GM12891 (cell line): ENCODE measurements around the gene F7.
"Not testable (repeated sequence)": the region's sequence is repeated elsewhere in the genome, so short reads cannot be mapped to it uniquely, and the experiment has no call there.

Source experiments
- DNase-seq: peaks from one replicate; pipeline ENCODE4 v3.0.0; 2011; ENCODE audit warnings: low spot score; ENCODE audit not compliant: insufficient read length
- FAIRE-seq: peaks from 2 replicates; lab custom pipeline; 2011; peaks lifted over from hg19 to GRCh38; lab: Jason Lieb, UNC
- PAX5 ChIP-seq: IDR thresholded peaks from 2 replicates; pipeline ENCODE4 v1.6.1; 2011; ENCODE audit warnings: low read length, moderate library complexity, mild to moderate bottlenecking; ENCODE audit not compliant: insufficient read depth, severe bottlenecking
- POLR2A ChIP-seq: IDR thresholded peaks from 2 replicates; pipeline ENCODE4 v1.6.1; 2011; ENCODE audit warnings: low read depth, low read length, control low read depth
- POLR2AphosphoS5 ChIP-seq: IDR thresholded peaks from 2 replicates; pipeline ENCODE4 v1.6.1; 2011; ENCODE audit warnings: low read depth, low read length, control low read depth
- POU2F2 ChIP-seq: IDR thresholded peaks from 2 replicates; pipeline ENCODE4 v1.6.1; 2011; ENCODE audit warnings: low read depth, mild to moderate bottlenecking, control low read depth, low read length, moderate library complexity
- SPI1 ChIP-seq: IDR thresholded peaks from 2 replicates; pipeline ENCODE4 v1.6.1; 2011; ENCODE audit warnings: low read depth, low read length, control low read depth
- TAF1 ChIP-seq: IDR thresholded peaks from 2 replicates; pipeline ENCODE4 v1.6.1; 2011; ENCODE audit warnings: low read depth, low read length, control low read depth

Gene F7

DNA sequence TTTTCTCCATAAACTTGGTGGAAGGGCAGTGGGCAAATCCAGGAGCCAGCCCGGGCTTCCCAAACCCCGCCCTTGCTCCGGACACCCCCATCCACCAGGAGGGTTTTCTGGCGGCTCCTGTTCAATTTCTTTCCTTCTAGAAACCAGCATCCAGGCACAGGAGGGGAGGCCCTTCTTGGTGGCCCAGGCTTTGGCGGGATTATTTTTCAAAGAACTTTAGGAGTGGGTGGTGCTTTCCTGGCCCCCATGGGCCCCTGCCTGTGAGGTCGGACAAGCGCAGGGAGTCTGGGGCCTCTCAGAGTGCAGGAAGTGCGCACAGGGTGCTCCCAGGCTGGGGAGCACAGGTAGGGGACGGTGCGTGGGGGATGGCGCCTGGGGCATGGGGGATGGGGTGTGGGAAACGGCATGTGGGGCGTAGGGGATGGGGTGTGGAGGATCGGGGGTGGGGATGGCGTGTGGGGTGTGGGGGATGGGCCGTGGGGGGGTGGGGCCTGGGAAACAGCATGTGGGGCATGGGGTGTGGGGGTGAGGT is 396 bp downstream of the F7 start:
- DNase-seq: no peak
- FAIRE-seq: no peak
- no peak for TF ChIP-seq POU2F2
- no peak for TF ChIP-seq PAX5
- no peak for TF ChIP-seq POLR2AphosphoS5
- TF ChIP-seq SPI1: no peak
- TF ChIP-seq TAF1: no peak
- TF ChIP-seq POLR2A: no peak

DNA sequence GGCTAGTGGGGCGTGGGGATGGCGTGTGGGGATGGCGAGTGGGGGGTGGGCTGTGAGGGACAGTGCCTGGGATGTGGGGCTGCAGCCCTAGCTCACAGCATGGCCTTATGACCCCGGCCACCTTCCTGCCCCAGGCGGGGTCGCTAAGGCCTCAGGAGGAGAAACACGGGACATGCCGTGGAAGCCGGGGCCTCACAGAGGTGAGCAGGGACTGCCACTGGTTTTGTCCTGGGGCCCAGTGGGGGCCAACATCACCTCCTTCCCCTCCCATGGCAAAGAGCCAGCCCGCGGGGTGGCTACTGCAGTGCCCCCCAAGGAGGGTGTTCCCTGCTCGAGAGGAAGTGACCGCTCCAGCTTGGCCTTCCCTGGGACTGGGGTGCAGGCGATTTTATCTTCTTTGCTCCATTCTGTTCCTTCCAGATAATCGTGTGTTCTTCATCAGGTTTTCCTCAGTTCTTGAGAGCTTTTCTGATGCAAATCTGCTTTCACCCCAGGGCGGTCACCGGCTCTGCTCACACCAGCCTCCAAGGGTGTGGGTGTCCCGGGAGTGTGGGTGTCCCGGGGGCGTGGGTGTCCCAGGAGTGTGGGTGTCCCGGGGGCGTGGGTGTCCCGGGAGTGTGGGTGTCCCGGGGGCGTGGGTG is 1.2 kb downstream of the F7 start:
- FAIRE-seq (no peak), DNase-seq (no peak)
- no peak for TF ChIP-seq PAX5
- TF ChIP-seq POLR2AphosphoS5: no peak
- no peak for TF ChIP-seq TAF1
- no peak for TF ChIP-seq SPI1
- no peak for TF ChIP-seq POU2F2
- TF ChIP-seq POLR2A: no peak

DNA sequence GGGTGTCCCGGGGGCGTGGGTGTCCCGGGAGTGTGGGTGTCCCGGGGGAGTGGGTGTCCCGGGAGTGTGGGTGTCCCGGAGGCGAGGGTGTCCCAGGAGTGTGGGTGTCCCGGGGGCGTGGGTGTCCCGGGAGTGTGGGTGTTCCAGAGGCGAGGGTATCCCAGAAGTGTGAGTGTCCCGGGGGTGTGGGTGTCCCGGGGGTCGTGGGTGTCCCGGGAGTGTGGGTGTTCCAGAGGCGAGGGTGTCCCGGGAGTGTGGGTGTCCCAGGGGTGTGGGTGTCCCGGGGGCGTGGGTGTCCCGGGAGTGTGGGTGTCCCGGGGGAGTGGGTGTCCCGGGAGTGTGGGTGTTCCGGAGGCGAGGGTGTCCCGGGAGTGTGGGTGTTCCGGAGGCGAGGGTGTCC is 2.9 kb downstream of the F7 start:
- not testable (repeated sequence) for DNase-seq, FAIRE-seq

DNA sequence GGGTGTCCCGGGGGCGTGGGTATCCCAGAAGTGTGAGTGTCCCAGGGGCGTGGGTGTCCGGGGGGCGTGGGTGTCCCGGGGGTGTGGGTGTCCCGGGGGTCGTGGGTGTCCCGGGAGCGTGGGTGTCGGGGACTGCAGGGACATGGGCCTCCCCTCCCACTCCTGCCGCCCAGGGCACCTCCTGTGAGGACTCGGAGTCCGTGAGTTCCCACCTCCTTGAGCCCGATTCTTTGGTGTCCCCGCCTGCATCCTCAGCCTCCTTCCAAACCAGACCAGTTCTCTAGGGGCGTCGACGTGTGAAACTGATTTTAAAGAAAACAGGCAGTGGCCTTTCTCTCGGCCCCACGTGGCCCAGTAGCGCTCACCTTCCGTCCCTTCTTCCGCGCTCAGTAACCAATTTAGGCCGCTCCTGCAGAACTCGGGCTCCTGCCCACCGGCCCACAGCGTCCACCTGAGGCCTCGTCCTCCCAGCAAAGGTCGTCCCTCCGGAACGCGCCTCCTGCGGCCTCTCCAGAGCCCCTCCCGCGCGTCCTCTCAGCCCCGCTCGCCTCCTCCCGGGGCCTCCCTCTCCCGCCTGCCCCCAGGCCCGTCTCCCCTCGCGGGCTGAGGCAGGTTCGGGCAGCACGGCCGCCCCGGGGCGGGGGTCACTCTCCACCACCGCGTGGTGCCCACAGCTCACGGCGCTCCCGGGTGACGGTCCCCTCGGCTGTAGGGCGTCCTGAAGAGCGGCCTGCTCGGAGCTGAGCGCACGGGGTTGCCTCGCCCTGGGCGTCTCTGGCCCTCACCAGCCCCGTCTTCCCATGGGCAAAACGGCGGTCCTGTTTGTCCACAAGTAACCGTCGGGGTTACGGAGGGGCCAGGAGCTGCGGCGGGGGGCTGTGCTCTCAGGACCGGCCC is 3.8 kb downstream of the F7 start:
- FAIRE-seq (no peak), DNase-seq (no peak)
- TF ChIP-seq POLR2AphosphoS5: no peak
- TF ChIP-seq POLR2A: no peak
- no peak for TF ChIP-seq SPI1
- TF ChIP-seq PAX5: no peak
- TF ChIP-seq POU2F2: no peak
- no peak for TF ChIP-seq TAF1

DNA sequence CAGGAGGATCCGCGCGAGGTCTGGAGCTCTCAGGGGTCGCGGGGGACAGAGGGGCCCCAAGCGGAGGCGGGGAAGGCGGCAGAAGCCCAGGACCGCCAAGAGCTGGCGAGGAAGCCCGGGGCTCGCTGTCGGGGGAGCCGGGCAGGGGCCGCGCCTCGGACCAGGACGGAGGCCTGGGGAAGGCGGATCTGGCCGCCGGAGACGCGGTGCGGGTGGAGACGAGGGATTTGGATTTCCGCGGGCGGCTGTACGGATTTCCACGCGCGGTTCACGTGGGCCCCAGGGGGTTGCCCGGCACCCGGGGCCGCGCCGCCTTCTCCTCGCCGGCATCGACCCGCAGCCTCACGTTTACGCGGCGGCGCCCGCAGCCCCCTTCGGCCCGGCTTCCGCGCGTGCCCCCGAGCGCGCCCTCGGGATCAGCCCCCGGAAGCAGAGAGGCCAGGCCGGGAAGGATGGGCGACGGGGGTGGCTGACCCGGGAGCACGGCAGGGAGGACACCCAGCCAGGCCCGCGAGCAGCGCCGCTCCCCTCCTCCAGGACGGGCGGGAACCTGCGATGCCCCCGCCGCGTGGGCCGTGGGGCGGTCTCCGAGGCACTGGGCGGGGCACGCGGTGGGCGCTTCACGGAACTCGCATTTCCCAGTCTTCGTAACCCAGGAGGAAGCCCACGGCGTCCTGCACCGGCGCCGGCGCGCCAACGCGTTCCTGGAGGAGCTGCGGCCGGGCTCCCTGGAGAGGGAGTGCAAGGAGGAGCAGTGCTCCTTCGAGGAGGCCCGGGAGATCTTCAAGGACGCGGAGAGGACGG is 4.7 kb downstream of the F7 start:
- no peak for DNase-seq

DNA sequence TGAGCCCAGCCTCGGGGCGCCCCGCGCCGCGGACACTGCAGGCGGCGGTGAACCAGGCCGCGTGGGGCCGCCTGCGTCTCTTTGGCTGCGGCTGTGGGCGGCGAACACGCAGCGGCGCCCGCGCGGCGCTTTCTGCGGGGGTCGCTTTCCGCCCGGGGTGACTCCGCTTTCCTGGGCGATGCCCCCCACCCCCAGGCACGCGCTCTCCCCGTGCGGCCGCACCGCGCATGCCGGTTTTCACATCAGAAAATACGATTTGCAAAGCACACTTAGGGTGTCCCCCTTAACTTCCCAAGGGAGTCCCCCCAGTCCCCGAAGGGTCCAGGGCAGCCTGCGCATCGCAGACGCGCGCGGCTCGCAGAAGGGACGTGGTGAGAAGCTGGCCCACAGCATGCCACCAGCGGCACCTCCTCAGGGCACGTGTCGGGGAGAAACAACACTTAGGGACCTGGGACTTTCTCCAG is 5.3 kb downstream of the F7 start:
- no peak for DNase-seq
- TF ChIP-seq PAX5: no peak
- FAIRE-seq: no peak

More for the DNA sequence above, 4.7 kb downstream of the F7 start:
- no peak for FAIRE-seq
- TF ChIP-seq POLR2AphosphoS5: no peak
- TF ChIP-seq POU2F2: no peak

DNA sequence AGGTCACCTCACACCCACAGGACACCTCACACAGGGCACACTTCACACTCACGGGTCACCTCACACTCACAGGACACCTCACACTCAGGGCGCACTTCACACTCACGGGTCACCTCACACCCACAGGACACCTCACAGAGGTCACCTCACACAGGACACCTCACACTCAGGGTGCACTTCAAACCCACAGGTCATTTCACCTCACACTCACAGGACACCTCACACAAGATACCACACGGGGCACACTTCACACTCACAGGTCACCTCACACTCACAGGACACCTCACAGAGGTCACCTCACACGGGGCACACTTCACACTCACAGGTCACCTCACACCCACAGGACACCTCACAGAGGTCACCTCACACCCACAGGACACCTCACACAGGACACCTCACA is 6.2 kb downstream of the F7 start:
- not testable (repeated sequence) for FAIRE-seq, DNase-seq

DNA sequence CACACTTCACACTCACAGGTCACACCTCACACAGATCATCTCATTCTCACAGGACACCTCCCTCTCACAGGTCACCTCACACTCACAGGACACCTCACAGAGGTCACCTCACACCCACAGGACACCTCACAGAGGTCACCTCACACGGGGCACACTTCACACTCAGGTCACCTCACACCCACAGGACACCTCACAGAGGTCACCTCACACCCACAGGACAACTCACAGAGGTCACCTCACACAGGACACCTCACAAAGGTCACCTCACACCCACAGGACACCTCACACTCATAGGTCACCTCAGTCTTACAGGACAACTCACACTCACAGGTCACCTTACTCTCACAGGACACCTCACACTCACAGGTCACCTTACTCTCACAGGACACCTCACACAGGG is 6.9 kb downstream of the F7 start:
- peak; percentile 75 for FAIRE-seq
- DNase-seq: not testable (repeated sequence)

DNA sequence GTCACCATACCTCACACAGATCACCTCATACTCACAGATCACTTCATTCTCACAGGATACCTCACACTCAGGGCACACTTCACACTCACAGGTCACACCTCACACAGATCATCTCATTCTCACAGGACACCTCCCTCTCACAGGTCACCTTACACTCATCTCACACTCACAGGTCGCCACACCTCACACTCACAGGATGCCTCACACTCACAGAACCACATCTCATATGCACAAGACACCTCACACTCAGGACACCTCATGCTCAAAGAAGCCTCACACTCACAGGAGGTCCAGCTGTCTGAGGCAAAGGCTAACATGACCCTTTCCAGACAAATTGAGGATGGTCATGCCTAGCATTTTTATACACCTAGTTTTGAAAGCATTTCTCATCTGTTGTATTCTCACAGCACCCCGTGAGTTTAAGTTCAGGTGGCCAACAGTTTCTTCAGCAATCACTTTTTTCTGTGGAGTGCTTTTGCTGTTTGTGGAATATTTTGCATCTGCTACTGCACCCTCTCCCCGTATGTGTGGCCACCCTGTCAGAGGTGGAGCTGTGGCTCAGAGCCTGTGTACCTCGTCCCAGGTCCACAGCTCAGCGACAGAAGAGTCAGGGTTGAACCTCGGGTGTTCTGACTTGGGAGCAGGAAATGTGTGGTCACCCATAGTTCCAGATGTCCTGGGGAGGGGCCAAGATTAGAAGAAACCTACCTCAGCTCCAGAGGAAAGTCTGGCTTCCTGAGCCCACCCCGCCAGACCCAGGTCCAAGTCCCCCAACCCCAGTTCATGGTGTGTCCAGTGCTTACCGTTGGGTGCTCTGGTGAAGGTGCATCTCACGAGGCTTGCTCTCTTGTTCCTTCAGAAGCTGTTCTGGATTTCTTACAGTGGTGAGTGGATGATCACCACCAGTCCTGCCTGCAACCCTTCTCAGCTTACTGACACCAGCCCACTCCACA is 7.6 kb downstream of the F7 start:
- DNase-seq (no peak), FAIRE-seq (no peak)

DNA sequence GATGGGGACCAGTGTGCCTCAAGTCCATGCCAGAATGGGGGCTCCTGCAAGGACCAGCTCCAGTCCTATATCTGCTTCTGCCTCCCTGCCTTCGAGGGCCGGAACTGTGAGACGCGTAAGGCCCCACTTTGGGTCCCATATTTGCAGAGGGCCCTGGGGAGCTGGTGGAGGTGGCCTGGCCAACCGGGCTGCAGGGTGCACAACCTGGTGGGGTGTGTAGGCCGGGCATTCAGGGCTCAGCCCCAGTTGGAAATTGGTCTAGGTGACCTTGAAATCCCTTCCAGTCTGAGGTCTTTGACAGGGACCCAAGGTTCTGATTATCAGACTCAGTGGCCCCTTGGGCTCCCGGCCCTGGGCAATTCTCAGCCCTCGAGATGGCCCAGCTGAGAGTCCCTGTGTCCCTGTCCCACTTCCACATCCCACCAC is 8.3 kb downstream of the F7 start:
- FAIRE-seq: no peak
- DNase-seq: no peak
- TF ChIP-seq POU2F2 (no peak), POLR2AphosphoS5 (no peak), PAX5 (no peak), SPI1 (no peak), TAF1 (no peak), POLR2A (no peak)

More for the DNA sequence above, 7.6 kb downstream of the F7 start:
- TF ChIP-seq POLR2A (no peak), POLR2AphosphoS5 (no peak), POU2F2 (no peak), SPI1 (no peak), TAF1 (no peak), PAX5 (no peak)
